ENCODE results near the gene ZNF189.
"Not testable (repeated sequence)": the region's sequence is repeated elsewhere in the genome, so short reads cannot be mapped to it uniquely, and the experiment has no call there.

The ZNF189 gene

DNA sequence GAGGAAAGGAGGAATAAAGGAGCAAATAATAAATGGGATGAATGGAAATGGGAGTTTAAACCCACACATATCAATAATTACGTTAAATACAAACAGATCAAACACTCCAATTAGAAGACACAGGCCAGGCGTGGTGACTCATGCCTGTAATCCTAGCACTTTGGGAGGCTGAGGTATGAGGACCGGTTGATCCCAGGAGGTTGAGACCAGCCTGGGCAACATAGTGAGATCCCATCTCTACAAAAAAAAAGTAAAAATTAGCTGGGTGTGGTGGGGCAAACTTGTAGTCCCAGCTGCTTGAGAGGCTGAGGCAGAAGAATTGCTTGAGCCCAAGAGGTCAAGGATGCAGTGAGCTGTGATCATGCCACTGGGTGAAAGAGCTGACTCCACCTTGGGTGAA lies 17.5 kb upstream of the ZNF189 start:
- DNase-seq: no peak

DNA sequence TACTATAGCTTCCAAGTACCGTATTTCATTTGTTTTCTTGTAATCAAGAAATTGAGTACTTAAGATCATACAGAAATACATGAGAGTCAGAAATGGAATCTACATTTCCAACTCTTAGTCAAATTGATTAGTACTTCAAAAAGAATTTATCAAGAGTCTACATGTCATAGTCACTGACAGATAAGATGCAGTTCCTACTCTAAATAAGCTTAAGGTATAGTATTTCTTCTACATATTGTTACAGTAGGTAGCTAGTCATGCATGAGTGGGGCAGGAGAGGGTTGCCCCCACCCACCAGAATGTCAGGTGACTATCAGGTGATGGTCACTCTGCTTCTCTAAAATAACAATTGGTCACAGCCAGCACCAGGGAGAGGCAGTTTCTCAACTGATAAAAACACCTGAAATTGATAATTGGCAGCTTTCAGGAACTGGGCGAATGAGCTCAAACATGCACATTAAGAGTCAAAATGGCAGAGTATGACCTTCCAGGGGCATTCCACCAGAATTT lies 16.8 kb upstream of the ZNF189 start:
- no peak for DNase-seq

DNA sequence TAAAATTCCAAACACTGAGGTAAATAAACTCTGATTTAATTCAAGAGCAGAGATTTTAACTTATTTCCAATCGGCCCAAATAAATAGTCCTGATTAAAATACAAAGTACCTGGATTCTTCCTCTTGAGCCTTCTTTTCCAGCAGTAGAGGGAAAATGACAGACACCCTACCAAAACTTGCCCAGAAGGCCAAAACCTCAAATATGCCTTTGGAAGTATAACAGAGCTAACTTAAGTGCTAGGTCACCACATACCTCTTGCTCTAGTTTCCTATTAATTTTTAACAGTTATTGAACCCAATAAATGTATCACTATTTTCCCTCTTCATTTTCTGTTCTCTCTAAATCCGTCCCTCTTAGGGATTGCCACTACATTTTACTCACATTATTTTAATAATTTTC lies 15.3 kb upstream of the ZNF189 start:
- DNase-seq: no peak

DNA sequence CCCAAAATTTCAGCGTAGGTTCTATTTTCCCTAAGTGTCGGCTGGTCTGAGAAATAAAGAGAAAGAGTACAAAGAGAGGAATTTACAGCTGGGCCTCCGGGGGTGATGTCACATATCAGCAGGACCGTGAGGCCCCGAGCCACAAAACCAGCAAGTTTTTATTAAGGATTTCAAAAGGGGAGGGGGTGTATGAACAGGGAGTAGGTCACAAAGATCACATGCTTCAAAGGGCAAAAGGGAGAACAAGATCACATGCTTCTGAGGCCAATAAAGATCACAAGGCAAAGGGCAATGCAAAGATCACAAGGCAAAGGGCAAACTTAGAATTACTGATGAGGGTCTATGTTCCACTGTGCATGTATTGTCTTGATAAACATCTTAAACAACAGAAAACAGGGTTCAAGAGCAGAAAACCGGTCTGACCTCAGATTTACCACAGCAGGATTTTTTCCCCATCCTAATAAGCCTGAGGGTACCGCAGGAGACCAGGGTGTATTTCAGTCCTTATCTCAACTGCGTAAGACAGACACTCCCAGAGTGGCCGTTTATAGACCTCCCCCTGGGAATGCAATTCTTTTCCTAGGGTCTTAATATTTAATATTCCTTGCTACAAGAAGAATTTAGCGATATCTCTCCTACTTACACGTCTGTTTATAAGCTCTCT lies 13.6 kb upstream of the ZNF189 start, which contains the start of gene BAAT:
Gene BAAT, minus strand, starts transcription at position 134 of the 664 bp plus-strand sequence. CDS start 13,602 bp downstream, outside the sequence.
- DNase-seq: not testable (repeated sequence)

DNA sequence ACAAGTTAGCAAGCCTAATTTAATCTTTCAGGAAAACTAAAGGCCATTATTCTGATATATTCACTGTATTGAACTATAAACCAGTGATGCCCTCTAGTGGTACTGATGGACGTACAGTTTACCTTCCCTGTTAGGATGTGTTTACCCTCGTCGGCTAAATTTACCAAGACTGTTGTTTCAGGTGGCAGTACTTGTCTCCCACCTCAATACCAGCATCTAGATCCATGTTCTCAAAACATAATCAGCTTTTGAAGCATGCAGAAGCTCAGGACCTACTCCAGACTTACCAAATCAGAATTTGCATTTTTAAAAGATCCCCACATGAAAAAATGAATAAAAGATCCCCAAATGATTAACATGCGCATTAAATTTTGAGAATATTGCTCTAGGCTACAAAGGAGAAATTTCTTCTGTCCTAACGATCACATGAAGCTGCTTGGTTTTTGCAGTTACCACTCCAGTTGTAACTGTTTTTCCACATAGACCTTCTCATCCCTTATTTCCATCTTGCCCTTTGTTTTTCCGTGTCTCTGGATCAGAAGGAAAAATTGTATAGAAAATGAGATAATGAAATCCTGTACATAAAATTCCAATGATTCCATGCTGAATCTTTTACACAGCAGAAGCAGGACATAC lies 10.7 kb upstream of the ZNF189 start:
- DNase-seq: peak; percentile 24

DNA sequence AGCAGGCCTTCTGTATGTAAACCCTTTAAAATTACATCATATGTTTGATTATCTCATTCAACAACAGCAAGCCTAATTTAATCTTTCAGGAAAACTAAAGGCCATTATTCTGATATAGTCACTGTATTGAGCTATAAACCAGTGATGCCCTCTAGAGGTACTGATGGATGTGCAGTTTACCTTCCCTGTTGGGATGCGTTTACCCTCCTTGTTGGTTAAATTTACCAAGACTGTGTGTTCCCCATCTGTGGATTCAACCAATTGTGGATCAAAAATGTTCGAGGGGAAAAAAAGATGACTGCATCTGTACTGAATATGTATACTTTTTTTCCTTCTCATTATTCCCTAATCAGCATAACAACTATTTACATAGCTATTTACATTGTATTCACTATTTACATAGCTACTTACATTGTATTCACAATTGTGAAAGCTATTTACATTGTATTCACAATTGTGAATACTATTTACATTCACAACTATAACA lies 10.1 kb upstream of the ZNF189 start:
- DNase-seq: no peak

DNA sequence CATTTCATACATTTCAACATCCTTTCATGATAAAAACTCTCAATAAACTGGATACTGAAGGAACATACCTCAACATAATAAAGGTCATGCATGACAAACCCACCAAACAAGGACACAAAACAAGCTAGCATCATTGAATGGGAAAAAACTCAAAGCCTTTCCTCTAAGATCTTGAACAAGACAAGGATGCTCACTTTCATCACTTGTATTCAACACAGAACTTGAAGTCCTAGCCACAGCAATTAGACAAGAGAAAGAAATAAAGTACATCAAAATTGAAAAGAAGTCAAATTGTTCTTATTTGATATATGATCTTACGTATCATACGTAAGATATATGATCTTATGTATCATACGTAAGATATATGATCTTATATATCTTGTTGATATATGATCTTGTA lies 5.5 kb upstream of the ZNF189 start:
- no peak for DNase-seq

DNA sequence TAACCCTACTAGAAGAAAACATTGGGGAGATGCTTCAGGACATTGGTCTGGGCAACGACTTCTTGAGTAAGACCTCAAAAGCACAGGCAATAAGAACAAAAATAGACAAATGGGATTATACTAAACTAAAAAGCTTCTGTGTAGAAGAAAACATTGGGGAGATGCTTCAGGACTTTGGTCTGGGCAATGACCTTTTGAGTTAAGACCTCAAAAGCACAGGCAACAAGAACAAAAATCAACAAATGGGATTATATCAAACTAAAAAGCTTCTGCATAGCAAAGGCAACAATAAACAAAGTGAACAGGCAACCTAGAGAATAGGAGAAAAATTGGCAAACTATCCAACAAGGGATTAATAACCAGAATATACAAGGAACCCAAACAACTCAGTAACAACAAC lies 4.0 kb upstream of the ZNF189 start:
- no peak for DNase-seq

DNA sequence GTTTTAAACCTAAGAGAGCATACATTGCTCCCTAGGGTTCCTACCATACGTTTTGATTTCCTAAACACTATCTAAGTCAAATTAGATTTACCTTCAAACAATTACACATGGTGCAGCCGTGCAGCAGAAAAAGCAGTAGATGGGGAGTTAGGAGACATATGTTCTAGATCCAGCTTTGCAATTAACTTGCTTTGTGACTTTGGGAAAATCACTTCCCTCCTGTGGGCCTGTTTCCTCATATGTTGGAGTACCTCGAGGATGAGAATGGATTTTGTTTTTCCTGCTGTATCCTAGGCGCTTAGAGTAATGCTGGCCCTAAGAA lies 944 bp upstream of the ZNF189 start:
- DNase-seq: no peak

DNA sequence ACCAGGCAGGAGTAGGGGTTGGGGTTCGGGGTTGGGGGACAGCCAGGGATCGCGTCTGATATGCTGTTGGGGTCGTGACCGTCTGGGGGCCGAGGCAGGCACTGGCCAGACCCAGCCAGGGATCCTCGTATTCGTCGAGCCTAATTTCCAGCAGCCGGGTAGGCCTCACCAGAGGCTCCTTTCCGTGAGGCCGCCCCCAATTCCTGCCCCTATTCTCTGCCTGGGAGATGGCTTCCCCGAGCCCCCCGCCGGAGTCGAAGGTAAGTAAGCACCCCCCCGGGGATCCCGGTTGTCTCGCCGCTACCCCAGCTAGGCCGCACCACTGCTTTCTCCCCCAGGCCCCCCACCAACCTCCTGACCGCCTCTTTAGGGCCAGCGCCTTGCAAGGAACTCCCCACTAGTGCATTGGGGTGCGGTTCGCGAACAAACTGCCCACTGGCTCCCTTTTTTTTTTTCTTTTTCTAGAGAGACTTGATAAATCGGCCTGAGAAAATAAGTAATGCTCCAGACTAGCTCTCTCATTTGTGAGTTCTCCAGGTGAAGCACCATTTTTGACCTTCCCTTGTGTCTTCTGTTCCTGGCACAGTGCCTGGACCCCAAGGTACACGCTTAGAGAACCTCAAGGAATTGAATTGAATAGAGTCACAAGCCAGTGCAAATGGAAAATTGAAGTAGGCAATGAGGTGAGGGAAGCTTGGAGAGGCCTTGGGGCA lies 435 bp downstream of the ZNF189 start:
- no peak for DNase-seq

DNA sequence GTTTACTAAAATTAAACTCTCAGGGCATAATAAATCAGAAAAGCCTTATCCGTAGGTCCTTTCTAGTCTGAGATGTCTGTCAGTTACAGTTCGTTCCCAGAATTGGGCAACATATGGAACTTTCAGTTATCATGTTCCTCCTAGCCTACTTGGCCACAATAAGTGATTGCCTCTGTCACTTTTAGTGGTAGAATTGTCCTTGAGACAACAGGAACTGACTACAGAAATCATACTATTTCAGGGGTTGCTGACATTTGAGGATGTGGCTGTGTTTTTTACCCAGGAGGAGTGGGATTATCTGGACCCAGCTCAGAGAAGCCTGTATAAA lies 956 bp downstream of the ZNF189 start:
- no peak for DNase-seq

DNA sequence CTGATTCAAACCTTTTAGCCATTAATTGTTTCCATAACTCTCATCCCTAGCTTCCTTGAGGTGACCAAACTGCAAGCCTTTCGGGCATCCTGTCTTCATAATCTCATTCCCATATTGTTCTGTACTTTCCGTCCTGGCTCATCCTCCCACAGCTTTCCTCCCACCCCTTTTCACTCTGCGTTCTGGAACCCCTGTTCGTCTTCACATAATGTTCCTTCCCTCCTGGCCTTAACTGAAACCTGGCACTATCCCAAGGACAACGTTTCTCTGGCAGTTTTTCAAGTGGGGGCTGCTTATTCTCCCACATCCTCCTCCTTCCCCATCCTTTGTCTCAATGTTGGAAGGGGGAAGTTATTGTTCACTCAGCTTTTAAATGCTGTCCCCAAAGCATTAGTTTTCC lies 1.5 kb downstream of the ZNF189 start:
- no peak for DNase-seq

DNA sequence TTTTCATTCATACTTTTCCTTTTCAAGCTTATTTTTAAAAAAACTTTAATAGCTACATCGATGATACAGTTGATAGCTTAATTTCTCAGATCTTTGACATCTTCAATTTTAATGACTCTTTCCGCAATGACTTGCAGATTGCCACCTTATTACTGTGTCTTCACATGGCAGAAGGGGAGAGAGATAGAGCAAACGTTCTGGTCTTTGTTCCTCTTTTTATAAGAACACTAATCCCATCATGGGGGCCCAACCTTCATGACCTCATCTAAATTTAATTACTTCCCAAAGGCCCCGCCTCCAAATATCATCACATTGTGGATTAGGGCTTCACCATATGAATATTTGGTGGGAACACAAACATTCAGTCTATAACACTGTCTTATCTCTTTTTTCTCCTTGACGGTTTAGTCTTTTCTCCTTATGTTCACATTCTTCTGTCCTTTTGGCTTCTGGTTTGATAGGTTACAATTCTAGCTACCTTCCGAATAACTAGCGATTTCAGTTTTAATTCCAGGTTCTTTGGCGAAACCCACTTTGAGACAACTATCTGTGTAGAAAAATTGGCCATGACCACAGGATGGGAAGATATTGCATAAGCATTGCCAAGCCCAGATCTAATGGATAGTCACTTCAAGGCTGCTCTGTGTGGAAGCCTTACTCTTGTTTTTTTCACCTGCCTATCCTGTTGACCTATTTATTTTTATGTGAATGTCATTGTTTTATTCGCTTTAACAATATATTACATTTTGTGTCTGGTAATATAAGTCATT lies 5.0 kb downstream of the ZNF189 start:
- no peak for DNase-seq

DNA sequence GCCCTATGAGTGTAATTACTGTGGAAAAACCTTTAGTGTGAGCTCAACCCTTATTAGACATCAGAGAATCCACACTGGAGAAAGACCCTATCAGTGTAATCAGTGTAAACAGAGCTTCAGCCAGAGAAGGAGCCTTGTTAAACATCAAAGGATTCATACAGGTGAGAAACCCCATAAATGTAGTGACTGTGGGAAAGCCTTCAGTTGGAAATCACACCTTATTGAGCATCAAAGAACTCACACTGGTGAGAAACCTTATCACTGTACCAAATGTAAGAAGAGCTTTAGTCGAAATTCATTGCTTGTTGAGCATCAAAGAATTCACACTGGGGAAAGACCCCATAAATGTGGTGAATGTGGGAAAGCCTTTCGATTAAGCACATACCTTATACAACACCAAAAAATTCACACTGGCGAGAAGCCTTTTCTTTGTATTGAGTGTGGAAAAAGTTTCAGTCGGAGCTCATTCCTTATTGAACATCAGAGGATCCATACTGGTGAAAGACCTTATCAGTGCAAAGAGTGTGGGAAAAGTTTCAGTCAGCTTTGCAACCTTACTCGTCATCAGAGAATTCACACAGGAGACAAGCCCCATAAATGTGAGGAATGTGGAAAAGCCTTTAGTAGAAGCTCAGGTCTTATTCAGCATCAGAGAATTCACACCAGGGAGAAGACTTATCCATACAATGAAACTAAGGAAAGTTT lies 9.9 kb downstream of the ZNF189 start:
- DNase-seq: no peak

DNA sequence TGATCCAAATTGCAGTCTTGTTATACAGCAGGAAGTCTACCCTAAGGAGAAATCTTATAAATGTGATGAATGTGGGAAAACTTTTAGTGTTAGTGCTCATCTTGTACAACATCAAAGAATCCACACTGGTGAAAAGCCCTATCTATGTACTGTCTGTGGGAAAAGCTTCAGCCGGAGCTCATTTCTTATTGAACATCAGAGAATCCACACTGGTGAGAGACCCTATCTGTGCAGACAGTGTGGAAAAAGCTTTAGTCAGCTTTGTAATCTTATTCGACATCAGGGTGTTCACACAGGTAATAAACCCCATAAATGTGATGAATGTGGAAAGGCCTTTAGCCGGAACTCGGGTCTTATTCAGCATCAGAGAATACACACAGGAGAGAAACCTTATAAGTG lies 10.4 kb downstream of the ZNF189 start:
- DNase-seq: no peak

DNA sequence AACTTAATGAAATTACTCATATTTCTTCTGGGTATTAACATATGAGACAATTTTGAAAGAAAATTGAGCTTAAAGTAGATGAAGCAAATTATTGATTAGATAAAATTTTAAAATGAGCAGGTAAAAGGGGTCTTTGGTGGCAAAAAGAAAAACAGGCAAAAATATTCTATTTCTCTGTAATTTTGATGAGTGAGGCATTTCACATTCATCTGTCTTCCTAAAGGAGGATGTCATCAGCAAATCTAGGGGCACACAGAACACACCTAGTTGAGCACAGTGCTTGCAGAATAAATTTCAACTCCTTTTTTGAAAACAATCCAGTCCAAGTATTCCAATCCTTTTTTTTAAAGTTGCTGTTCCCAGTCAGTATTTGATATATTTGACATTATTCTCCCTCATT lies 16.2 kb downstream of the ZNF189 start:
- DNase-seq: no peak

DNA sequence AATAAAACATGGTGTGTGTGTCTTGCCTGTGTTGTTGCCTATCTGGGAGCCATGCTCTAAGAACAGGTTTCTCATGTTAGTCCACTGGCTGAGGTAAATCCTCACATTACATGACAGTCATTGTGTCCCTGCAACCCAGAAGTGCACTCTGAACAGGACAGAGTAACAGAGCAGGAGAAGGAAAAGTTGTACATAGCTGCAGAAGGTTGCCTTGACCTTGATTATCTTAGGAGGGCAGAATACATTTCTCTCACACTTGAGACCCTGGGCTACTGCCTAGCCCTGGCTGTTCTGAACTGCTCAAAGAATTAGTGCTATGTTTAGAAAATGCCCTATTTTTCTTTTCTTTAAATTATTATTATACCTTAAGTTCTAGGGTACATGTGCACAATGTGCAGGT lies 16.9 kb downstream of the ZNF189 start:
- DNase-seq: no peak

DNA sequence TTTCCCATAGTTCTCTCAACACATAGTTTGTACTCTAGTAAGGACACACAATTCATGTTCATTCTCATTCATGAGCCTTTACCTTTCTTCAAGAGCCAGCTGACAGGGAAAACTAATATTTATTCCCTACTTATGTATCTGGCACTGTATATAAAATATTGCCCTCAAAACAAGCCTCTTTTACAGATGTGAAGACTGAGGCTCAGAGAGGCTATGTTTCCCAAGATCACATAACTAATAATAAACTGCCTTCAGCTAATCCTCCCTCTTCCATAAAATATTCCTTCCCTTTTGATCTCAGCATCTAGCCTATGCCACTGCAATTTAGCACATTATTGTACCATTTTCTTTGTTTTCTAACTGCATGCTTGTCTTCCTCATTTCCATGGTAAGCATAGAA lies 18.7 kb downstream of the ZNF189 start:
- DNase-seq: no peak

DNA sequence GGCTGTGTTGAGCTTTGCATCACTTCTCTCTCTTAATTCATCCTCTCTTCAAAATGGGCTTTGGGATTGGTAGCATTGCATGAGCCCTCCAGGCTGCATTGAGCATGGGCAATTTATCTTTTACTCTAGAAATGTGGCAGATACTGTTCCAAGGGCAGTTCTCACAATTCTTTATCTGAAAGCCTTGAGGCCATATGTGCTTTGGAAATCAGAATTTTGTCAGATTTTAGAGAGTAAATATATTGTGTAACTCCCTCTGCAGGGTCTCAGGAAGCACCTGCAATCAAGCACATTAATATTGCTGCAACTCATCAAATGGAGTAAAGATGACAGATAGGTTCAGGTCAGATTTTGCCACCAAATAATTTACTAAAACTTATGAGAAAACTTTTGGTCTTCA lies 19.3 kb downstream of the ZNF189 start:
- no peak for DNase-seq

DNA sequence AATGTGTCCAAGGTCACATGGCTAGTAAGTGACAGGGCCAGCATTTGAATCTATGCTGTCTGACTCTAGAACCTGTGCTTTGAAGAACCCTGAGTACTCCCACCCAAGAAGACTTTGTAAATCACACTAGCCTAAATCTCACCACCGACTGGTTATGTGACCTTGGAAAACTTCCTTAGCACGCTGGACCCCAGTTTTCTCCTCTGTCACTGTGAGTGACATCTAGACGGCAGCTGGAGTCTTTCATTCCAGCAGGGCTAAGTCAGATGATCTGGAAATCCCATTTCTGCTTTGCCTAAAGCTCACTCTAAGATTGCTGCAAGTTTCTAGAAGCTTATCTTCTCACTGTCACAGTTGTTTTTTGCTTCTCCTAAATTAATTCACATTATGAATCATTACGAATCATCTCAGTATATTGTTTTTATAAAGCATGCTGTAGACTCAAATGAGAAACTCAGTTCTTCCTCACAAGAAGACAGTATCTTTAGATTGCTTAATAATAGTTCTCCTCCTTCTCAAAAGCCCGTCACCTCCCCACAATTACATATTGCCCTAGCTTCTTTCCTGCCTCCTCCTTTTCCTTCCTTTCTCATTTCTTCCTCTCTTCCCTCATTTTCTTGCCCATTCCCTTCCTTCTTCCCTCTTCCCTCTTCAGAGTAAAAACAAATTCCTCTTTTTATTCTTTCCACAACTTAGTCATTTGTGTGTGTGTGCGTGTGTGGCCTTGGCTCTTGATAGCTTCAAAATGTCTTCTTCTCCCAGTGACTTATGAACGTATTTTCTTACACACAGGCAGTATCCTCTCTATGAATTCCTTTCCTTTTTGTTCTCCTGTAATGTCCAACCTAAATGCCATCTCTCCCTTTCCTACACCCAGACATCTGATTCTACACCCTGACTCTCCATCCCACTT lies 20.1 kb downstream of the ZNF189 start:
- DNase-seq: no peak

DNA sequence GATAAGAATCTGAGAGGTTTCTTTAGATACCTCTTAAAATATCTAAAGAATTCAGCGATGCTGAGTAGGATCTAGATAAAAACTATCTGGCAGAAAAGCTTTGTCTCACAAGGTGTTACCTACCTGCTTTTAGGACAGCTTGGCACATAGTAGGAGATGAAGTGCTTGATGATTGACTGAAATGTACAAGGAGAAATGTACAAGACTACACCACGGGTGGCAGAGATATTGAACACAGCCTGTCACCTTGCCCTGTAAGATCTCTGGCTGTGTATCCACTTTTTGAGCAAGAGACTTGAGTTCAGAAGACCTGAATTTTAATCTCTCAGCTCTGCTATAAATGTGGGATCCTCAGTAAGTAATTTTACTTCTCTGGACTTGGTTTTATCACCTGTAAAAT lies 21.2 kb downstream of the ZNF189 start:
- no peak for DNase-seq

DNA sequence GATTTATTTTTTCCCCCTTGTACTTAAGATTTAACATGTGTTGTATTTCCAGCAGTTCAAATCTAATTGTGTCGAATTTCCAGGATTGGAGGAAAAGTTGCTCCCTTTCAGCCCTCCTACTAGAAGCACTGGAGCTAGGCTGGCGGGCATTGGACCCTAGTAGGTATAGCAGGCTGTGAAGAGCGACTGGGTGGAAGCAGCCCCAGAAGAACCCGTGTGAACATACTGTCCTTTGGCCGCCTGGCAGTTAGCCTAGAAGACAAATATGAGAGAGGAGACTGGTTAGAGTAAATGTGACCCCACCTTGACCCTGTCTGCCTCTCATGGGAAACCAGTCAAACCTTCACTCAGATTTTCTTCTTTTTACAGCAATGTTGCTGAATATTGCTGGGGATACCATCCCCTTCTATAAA lies 23.0 kb downstream of the ZNF189 start:
- DNase-seq: no peak
